IPS-20b (cell line): ENCODE measurements around the gene RARB.

Experiments
- H3K27ac ChIP-seq: one replicate; pipeline ENCODE4 v1.5.1; 2013; ENCODE audit warnings: low read length
- H3K27me3 ChIP-seq: 2 replicates; pipeline ENCODE4 v1.6.1; 2013; ENCODE audit warnings: mild to moderate bottlenecking, low read length, inconsistent platforms; ENCODE audit not compliant: insufficient read depth
- H3K36me3 ChIP-seq: 2 replicates; pipeline ENCODE4 v1.6.1; 2013; ENCODE audit warnings: low read depth, mild to moderate bottlenecking, inconsistent platforms, low read length, moderate library complexity; ENCODE audit not compliant: insufficient read depth
- H3K4me1 ChIP-seq: 2 replicates; pipeline ENCODE4 v1.6.1; 2013; ENCODE audit warnings: mild to moderate bottlenecking, control low read depth, inconsistent platforms, low read length, moderate library complexity; ENCODE audit not compliant: insufficient read depth
- H3K4me3 ChIP-seq: 2 replicates; pipeline ENCODE4 v1.5.1; 2013; ENCODE audit warnings: mild to moderate bottlenecking, low read length, inconsistent platforms
- H3K9ac ChIP-seq: 2 replicates; pipeline ENCODE4 v1.6.1; 2013; ENCODE audit warnings: low read depth, mild to moderate bottlenecking, inconsistent platforms, low read length, moderate library complexity
- H3K9me3 ChIP-seq: 2 replicates; pipeline ENCODE4 v1.6.1; 2013; ENCODE audit warnings: mild to moderate bottlenecking, low read depth, low read length, inconsistent platforms; ENCODE audit not compliant: insufficient read depth

RARB gene

GRCh38 chr3:25515171-25515570 is 87.1 kb downstream of the RARB start:
- no peaks in the 10 kb centered on the region for H3K27me3 ChIP-seq

GRCh38 chr3:25520926-25521559 is 93.0 kb downstream of the RARB start:
- H3K4me1 ChIP-seq = no peaks in the 10 kb centered on the region
- no peaks in the 10 kb centered on the region for H3K27me3 ChIP-seq
- H3K9me3 ChIP-seq = no peaks in the 10 kb centered on the region
- no peak overlapping the region for H3K27ac ChIP-seq
- H3K36me3 ChIP-seq = no peaks in the 10 kb centered on the region
- H3K4me3 ChIP-seq = no peak overlapping the region
- no peak overlapping the region for H3K9ac ChIP-seq

More at GRCh38 chr3:25515171-25515570, 87.1 kb downstream of the RARB start:
- H3K4me1 ChIP-seq = peaks cover 2% of the 10 kb centered on the region; the same call in 1 of the 2 replicates
- H3K9me3 ChIP-seq = no peaks in the 10 kb centered on the region; the same call in 1 of the 2 replicates
- H3K27ac ChIP-seq = no peak overlapping the region
- H3K36me3 ChIP-seq = no peaks in the 10 kb centered on the region
- no peak overlapping the region for H3K9ac ChIP-seq
- H3K4me3 ChIP-seq = no peak overlapping the region

GRCh38 chr3:25527336-25527735 is 99.3 kb downstream of the RARB start:
- no peaks in the 10 kb centered on the region for H3K27me3 ChIP-seq
- H3K4me1 ChIP-seq = peaks cover 6% of the 10 kb centered on the region; the same call in 1 of the 2 replicates
- no peak overlapping the region for H3K9ac ChIP-seq
- 0 out of 2 replicates have a peak, but pooled peaks cover under 1% of the 10 kb centered on the region for H3K9me3 ChIP-seq
- no peak overlapping the region for H3K4me3 ChIP-seq
- H3K27ac ChIP-seq = no peak overlapping the region
- no peaks in the 10 kb centered on the region for H3K36me3 ChIP-seq

- H3K9ac ChIP-seq = no peak overlapping the region
- no peaks in the 10 kb centered on the region for H3K36me3 ChIP-seq
- H3K4me3 ChIP-seq = no peak overlapping the region
- H3K27ac ChIP-seq = no peak overlapping the region
- H3K9me3 ChIP-seq = peaks cover 5% of the 10 kb centered on the region; the same call in 1 of the 2 replicates
- no peaks in the 10 kb centered on the region for H3K27me3 ChIP-seq
- H3K4me1 ChIP-seq = peaks cover 6% of the 10 kb centered on the region; the same call in 1 of the 2 replicates
Observed at GRCh38 chr3:25527801-25528200, 99.7 kb downstream of the RARB start.

DNA sequence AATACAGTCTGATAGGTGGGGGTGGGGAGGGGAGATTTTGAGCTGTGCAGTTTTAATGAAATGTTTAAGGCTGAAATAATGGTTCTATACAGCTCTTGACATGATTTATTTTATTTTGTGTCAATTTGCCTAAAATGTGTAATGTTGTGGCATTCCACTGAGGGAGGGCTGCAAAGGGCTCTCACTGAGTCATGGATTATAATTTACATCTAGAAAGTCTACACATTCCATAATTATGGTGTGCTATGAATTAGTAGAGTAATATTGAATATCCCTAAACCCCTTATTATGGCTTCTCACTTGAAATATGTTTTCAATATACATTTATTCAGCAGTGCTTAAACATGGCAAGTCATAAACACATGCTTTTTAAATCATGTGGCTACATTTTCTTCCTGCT is 103.9 kb downstream of the RARB start:
- peaks cover 6% of the 10 kb centered on the region; the same call in 1 of the 2 replicates for H3K4me1 ChIP-seq
- H3K9me3 ChIP-seq = peaks cover 5% of the 10 kb centered on the region; the same call in 1 of the 2 replicates
- H3K36me3 ChIP-seq = no peaks in the 10 kb centered on the region
- no peaks in the 10 kb centered on the region for H3K27me3 ChIP-seq
- no peak overlapping the region for H3K4me3 ChIP-seq
- no peak overlapping the region for H3K9ac ChIP-seq
- no peak overlapping the region for H3K27ac ChIP-seq

GRCh38 chr3:25532431-25533162 is 104.5 kb downstream of the RARB start:
- Histone ChIP-seq H3K36me3 (no peaks in the 10 kb centered on the region), H3K27me3 (no peaks in the 10 kb centered on the region), H3K4me1 (peaks cover 5% of the 10 kb centered on the region; the same call in 1 of the 2 replicates), H3K9ac (no peak overlapping the region), H3K4me3 (no peak overlapping the region), H3K27ac (no peak overlapping the region), H3K9me3 (peaks cover 5% of the 10 kb centered on the region; the same call in 1 of the 2 replicates)

- H3K36me3 ChIP-seq = no peaks in the 10 kb centered on the region
- no peak overlapping the region for H3K9ac ChIP-seq
- peaks cover 5% of the 10 kb centered on the region; the same call in 1 of the 2 replicates for H3K9me3 ChIP-seq
- no peaks in the 10 kb centered on the region for H3K4me1 ChIP-seq
- no peak overlapping the region for H3K4me3 ChIP-seq
- H3K27ac ChIP-seq = no peak overlapping the region
- H3K27me3 ChIP-seq = no peaks in the 10 kb centered on the region
Observed at GRCh38 chr3:25533399-25533798, 105.3 kb downstream of the RARB start.

- no peak overlapping the region for H3K9ac ChIP-seq
- no peaks in the 10 kb centered on the region for H3K36me3 ChIP-seq
- no peak overlapping the region for H3K27ac ChIP-seq
- H3K4me3 ChIP-seq = no peak overlapping the region
- H3K9me3 ChIP-seq = peaks cover 5% of the 10 kb centered on the region; the same call in 1 of the 2 replicates
- H3K27me3 ChIP-seq = no peaks in the 10 kb centered on the region
- H3K4me1 ChIP-seq = no peaks in the 10 kb centered on the region
Observed at GRCh38 chr3:25534007-25534406, 105.9 kb downstream of the RARB start.

DNA sequence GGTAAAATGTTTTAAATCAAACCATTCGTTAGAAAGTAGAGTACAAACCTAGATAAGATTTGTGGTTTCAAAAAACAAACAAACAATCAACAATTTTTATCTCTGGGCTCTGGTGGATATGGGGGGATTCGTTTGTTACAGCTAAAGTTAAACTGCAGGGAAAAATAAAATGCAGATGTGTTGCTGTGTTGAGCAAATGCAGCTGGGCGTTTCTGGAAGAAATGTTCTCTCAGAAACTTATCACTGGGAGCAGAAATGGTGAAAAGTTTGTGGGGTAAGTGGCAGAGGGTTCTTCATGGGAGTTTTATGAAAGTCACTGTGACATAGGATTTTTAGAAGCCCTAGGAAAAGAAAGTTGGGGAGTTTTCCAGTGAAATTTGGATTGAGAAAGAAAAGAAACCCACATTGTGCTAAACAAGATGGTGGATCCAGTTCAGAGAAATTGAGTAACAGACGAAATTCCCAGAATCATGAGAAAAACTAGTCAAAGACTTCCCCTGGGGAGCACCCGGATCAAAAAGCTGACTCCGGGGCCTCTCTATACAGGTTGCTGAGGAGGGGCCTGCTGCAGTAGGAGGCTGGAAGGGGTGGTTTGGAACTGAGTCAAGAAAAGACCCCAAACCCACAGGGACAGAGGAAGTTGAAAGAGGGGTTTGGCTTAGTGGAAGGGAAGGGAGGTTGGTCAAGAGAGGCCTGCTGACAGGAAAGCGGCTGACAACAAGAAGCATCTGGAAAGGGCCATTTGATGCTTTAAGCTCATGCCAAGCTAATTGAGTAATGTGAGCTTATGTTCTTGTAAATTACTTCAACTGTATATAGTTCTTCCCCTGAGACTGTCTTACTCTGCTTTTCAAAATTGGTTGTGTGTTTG is 108.7 kb downstream of the RARB start:
- Histone ChIP-seq H3K36me3 (no peaks in the 10 kb centered on the region), H3K4me1 (no peaks in the 10 kb centered on the region), H3K27ac (no peak overlapping the region), H3K9me3 (peaks cover 5% of the 10 kb centered on the region; the same call in 1 of the 2 replicates), H3K4me3 (no peak overlapping the region), H3K9ac (no peak overlapping the region), H3K27me3 (no peaks in the 10 kb centered on the region)

DNA sequence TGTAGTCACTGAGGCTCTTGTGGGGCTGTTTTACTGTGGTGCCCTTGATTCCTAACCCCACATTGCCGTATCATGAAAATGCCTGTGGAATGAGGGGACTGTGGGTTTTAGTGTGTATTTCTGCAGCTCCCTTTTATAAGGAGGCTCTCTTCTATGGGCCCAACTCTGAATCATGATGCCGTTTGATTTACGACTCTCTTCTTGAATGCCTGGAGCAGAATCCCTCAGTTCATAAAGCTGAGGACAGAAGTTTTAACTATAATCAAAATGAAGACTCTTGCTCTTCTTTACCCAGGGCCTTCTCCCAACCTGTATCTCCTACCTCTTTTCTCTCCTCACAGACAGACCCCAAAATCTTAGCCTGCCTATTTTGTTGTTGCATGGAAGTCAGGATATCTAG is 109.5 kb downstream of the RARB start:
- Histone ChIP-seq H3K4me3 (no peak overlapping the region), H3K9ac (no peak overlapping the region), H3K36me3 (no peaks in the 10 kb centered on the region), H3K9me3 (peaks cover 2% of the 10 kb centered on the region; the same call in 1 of the 2 replicates), H3K27me3 (no peaks in the 10 kb centered on the region), H3K27ac (no peak overlapping the region), H3K4me1 (no peaks in the 10 kb centered on the region)

DNA sequence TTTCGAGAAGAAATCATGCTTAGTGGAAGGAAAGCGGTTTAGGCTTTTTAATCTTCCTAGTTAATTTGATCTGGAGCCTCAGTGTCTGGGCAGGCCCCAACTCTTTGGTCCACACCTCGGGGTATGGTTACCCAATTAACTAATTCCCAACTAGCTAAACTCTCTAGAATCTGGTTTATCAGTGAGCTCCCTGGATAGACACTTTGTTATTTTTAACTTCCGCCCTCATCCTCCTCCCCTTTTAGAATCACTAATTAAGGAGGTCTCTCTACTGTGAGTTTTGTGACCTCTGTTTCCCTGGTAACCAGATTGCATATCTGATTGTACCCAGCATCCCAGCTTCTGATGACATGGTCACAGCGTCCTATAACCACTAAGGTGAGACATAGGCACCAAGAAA is 112.2 kb downstream of the RARB start:
- Histone ChIP-seq H3K27ac (no peak overlapping the region), H3K9me3 (no peaks in the 10 kb centered on the region), H3K36me3 (no peaks in the 10 kb centered on the region), H3K4me1 (no peaks in the 10 kb centered on the region), H3K27me3 (no peaks in the 10 kb centered on the region), H3K9ac (no peak overlapping the region), H3K4me3 (no peak overlapping the region)
